Liver (tissue), 9 donors: ENCODE results near the gene GAS6. TPM values are rescaled to one million over a fixed set of nuclear protein-coding genes. Genes with fewer than 3 reads are reported as not detected.

Experiments
- DNase-seq: peaks from one replicate; pipeline ENCODE4 v3.0.0-alpha.2; 2017; ENCODE audit warnings: low spot score
- H3K27ac ChIP-seq, 2 donors: one replicate each; pipeline ENCODE4 v1.7.0; 2013; ENCODE audit warnings: inconsistent platforms in 2 of 2, low read length in 2 of 2, control low read depth in 1 of 2, low read depth in 1 of 2, mild to moderate bottlenecking in 1 of 2
- H3K27me3 ChIP-seq, 4 donors: one replicate each; pipeline versions ENCODE4 v1.6.1 to v1.7.0; 2013; ENCODE audit warnings: low read length in 3 of 4, inconsistent platforms in 1 of 4, mild to moderate bottlenecking in 1 of 4, moderate library complexity in 1 of 4; ENCODE audit not compliant: control insufficient read depth in 4 of 4, insufficient read depth in 4 of 4
- H3K36me3 ChIP-seq, 4 donors: one replicate each; pipeline versions ENCODE4 v1.6.1 to v1.7.0; 2013; ENCODE audit warnings: low read length in 3 of 4, mild to moderate bottlenecking in 3 of 4, low read depth in 1 of 4, moderate library complexity in 1 of 4; ENCODE audit not compliant: control insufficient read depth in 4 of 4, insufficient read depth in 3 of 4
- H3K4me1 ChIP-seq, 4 donors: one replicate each; pipeline versions ENCODE4 v1.6.1 to v1.7.0; 2013; ENCODE audit warnings: low read length in 3 of 4, mild to moderate bottlenecking in 3 of 4, moderate library complexity in 1 of 4; ENCODE audit not compliant: control insufficient read depth in 4 of 4, insufficient read depth in 4 of 4
- H3K4me3 ChIP-seq, 3 donors: one replicate each; pipeline versions ENCODE4 v1.6.1 to v1.7.0; 2013; ENCODE audit warnings: low read length in 3 of 3, control low read depth in 1 of 3, low read depth in 1 of 3, mild to moderate bottlenecking in 1 of 3
- H3K9ac ChIP-seq, 2 donors: one replicate each; pipeline ENCODE4 v1.7.0; 2013; ENCODE audit warnings: low read length in 2 of 2, mild to moderate bottlenecking in 2 of 2, moderate library complexity in 2 of 2, control low read depth in 1 of 2, low read depth in 1 of 2
- H3K9me3 ChIP-seq, 4 donors: one replicate each; pipeline versions ENCODE4 v1.6.1 to v1.7.0; 2013; ENCODE audit warnings: low read length in 3 of 4; ENCODE audit not compliant: control insufficient read depth in 4 of 4
- ATF3 ChIP-seq: IDR thresholded peaks from 2 replicates; pipeline ENCODE4 v1.6.1; 2016; ENCODE audit warnings: antibody characterized with exemption
- CTCF ChIP-seq: fragments of 150-350 bp; IDR thresholded peaks from 2 replicates; pipeline ENCODE4 v1.5.1; 2017; ENCODE audit warnings: improper control_type of control experiment, low read depth, low read length; ENCODE audit not compliant: missing input control
- FOXA1 ChIP-seq: IDR thresholded peaks from 2 replicates; pipeline ENCODE4 v1.6.1; 2016; ENCODE audit warnings: antibody characterized with exemption
- FOXA2 ChIP-seq: IDR thresholded peaks from 2 replicates; pipeline ENCODE4 v1.6.1; 2016; ENCODE audit warnings: antibody characterized with exemption
- GABPA ChIP-seq, 2 donors: IDR thresholded peaks in 1 of 2; conservative IDR thresholded peaks in 1 of 2; 2 replicates each; pipeline ENCODE4 v1.6.1; 2016; ENCODE audit warnings: antibody characterized with exemption in 2 of 2, mild to moderate bottlenecking in 1 of 2, moderate library complexity in 1 of 2
- HNF4A ChIP-seq, 2 donors: conservative IDR thresholded peaks; 2 replicates each; pipeline ENCODE4 v1.6.1; 2016; ENCODE audit warnings: antibody characterized with exemption in 2 of 2, mild to moderate bottlenecking in 2 of 2
- HNF4G ChIP-seq: IDR thresholded peaks from 2 replicates; pipeline ENCODE4 v1.6.1; 2016; ENCODE audit warnings: antibody characterized with exemption
- JUND ChIP-seq, 2 donors: IDR thresholded peaks; 2 replicates each; pipeline ENCODE4 v1.6.1; 2016; ENCODE audit warnings: antibody characterized with exemption in 2 of 2
- MAX ChIP-seq: IDR thresholded peaks from 2 replicates; pipeline ENCODE4 v1.6.1; 2016; ENCODE audit warnings: antibody characterized with exemption
- NR2F2 ChIP-seq: IDR thresholded peaks from 2 replicates; pipeline ENCODE4 v1.6.1; 2016; ENCODE audit warnings: antibody characterized with exemption
- RAD21 ChIP-seq, 2 donors: IDR thresholded peaks; 2 replicates each; pipeline ENCODE4 v1.6.1; 2016; ENCODE audit warnings: antibody characterized with exemption in 2 of 2, mild to moderate bottlenecking in 2 of 2
- REST ChIP-seq: IDR thresholded peaks from 2 replicates; pipeline ENCODE4 v1.6.1; 2016; ENCODE audit warnings: antibody characterized with exemption, mild to moderate bottlenecking
- RXRA ChIP-seq, 2 donors: IDR thresholded peaks; 2 replicates each; pipeline ENCODE4 v1.6.1; 2017 to 2018; ENCODE audit warnings: antibody characterized with exemption in 2 of 2, mild to moderate bottlenecking in 1 of 2
- SP1 ChIP-seq: IDR thresholded peaks from 2 replicates; pipeline ENCODE4 v1.6.1; 2018; ENCODE audit warnings: antibody characterized with exemption, mild to moderate bottlenecking
- TAF1 ChIP-seq: conservative IDR thresholded peaks from 2 replicates; pipeline ENCODE4 v1.6.1; 2016; ENCODE audit warnings: antibody characterized with exemption, mild to moderate bottlenecking
- YY1 ChIP-seq: IDR thresholded peaks from 2 replicates; pipeline ENCODE4 v1.6.1; 2016; ENCODE audit warnings: antibody characterized with exemption, mild to moderate bottlenecking
- ZBTB33 ChIP-seq: IDR thresholded peaks from 2 replicates; pipeline ENCODE4 v1.6.1; 2016; ENCODE audit warnings: antibody characterized with exemption
- WGBS: extraction: QIAGEN DNeasy Blood & Tissue Kit; methylation state at CpG from one replicate; pipeline ENCODE4 v1.1.7; 2013; 5-methylcytosine and 5-hydroxymethylcytosine counted together
- polyA plus RNA-seq, 2 donors: library from polyadenylated mRNA; stranded (reverse) in 1 of 2; unstranded in 1 of 2; fragments of 200-250 nt in 1 of 2; fragments of >200 nt in 1 of 2; fragmentation: Nextera tagmentation in 1 of 2; extraction: Ambion mirVana in 1 of 2; gene quantifications; one replicate each; pipeline versions ENCODE4 v1.2.1 to v1.2.3, GENCODE V29; 2013 to 2015
- total RNA-seq, 2 donors: library from RNA; depleted of rRNA; stranded (reverse); fragments of >200 nt; gene quantifications; one replicate each; pipeline ENCODE4 v1.2.3, GENCODE V29; 2014
- donor health status: healthy.
- donor health status: healthy.
- donor health status: healthy.
- donor health status: healthy.
- donor health status: healthy.

The GAS6 gene
- total and polyA plus RNA-seq, 4 donors: 2.5 to 30.2 (median 9.1) TPM

- WGBS: 67% methylated on average over 16 of the region's 16 CpGs
- no peak overlapping the region for H3K4me3 ChIP-seq
- TF ChIP-seq REST (no peak), HNF4A (conservative IDR thresholded peaks at IDR 0.05) (peak in 1 of 2 donors; percentile 12), RAD21 (IDR thresholded peaks at IDR 0.05) (peak in 1 of 2 donors; percentile 14), ATF3 (no peak), MAX (no peak), JUND (IDR thresholded peaks at IDR 0.05) (peak; percentile 82 to 98), RXRA (IDR thresholded peaks at IDR 0.05) (peak in 1 of 2 donors; percentile 34), FOXA2 (no peak), SP1 (no peak), NR2F2 (peak; percentile 28), HNF4G (no peak), ZBTB33 (no peak), TAF1 (no peak), GABPA (IDR thresholded peaks at IDR 0.05 in 1 of 2, conservative IDR thresholded peaks at IDR 0.05 in 1 of 2) (no peak), YY1 (no peak), CTCF (no peak), FOXA1 (no peak)
- no peaks in the 10 kb centered on the region for H3K27me3 ChIP-seq
- peaks cover 0 to 4% (median 0%) of the 10 kb centered on the region in 4 donors for H3K36me3 ChIP-seq
- no peak for DNase-seq
- H3K9me3 ChIP-seq: no peaks in the 10 kb centered on the region
- no peak overlapping the region for H3K9ac ChIP-seq
- H3K27ac ChIP-seq: peak overlapping the region; percentile 36 to 56
- H3K4me1 ChIP-seq: peaks cover 8 to 25% (median 20%) of the 10 kb centered on the region in 4 donors
Observed at GRCh38 chr13:113837560-113838355, 26.1 kb downstream of the GAS6 start.
